Fibroblast of skin of left biceps (primary cell): ENCODE results near the gene NTN5.
"Not testable (repeated sequence)": the region's sequence is repeated elsewhere in the genome, so short reads cannot be mapped to it uniquely, and the experiment has no call there.

Experiments used
- DNase-seq, 2 experiments: peaks; one replicate each; pipeline ENCODE4 v3.0.0-alpha.2; 2013; ENCODE audit warnings: low read depth in 2 of 2

The NTN5 gene

DNA sequence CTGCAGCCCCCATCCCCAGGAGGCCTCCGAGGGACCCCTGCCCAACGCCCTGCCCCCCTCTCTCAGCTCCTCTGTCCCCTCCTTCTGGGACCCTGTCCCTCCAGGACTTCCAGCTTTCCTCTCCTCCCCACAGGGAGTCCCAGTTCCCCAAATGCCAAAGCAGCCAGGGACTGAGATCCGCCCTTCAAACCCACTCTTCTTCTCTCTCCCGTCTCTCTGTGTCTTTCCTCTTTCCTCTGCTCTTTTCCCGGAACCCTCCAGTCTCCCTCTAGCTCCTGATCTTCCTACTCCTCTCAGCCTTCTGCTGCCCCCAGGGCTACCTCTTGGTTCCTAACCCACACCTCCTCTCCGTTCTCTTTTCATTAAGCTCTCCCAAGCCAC lies 27.2 kb downstream of the NTN5 start:
- DNase-seq: no peak

DNA sequence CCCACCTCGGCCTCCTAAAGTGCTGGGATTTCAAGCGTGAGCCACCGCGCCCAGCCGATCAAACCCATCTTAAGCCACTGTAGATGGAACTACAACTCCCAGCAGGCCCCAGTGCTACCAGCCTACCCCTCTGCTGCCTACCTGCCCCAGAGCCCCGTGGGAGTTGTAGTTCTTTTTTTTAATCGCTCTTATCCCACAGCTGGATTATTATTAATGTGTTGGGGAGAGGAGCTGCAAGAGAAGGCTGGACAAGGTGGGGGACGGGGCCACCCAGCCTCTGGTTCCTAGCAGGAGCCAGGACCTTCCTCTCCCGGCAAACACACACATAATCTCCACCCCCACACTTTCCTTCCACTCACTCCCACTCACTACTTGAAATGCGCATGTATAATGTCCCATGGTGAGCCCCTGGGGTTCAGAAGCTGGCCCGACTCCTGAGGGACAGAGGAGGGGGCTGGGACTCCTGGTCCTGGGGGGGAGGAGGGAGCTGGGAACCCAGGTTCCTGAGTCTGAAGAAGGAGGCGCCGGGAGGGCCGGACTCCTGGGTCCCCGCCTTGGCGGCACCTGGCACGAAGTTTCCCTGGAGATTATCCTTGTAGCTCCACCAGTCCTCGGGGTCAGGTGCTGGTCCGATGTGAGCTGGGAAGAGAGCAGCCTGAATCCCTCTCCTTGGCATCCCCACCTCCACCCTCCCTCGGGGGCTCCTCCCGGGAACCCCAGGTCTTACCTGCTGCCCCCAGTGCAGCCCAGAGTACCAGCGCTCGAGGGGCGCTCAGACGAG lies 27.8 kb downstream of the NTN5 start:
- DNase-seq: no peak

- no peak for DNase-seq
These were observed 28.5 kb downstream of the NTN5 start for GRCh38 chr19:48644355-48644754.

GRCh38 chr19:48642862-48643261 lies 30.0 kb downstream of the NTN5 start:
- no peak for DNase-seq

GRCh38 chr19:48641850-48642249 lies 31.0 kb downstream of the NTN5 start:
- no peak for DNase-seq

DNA sequence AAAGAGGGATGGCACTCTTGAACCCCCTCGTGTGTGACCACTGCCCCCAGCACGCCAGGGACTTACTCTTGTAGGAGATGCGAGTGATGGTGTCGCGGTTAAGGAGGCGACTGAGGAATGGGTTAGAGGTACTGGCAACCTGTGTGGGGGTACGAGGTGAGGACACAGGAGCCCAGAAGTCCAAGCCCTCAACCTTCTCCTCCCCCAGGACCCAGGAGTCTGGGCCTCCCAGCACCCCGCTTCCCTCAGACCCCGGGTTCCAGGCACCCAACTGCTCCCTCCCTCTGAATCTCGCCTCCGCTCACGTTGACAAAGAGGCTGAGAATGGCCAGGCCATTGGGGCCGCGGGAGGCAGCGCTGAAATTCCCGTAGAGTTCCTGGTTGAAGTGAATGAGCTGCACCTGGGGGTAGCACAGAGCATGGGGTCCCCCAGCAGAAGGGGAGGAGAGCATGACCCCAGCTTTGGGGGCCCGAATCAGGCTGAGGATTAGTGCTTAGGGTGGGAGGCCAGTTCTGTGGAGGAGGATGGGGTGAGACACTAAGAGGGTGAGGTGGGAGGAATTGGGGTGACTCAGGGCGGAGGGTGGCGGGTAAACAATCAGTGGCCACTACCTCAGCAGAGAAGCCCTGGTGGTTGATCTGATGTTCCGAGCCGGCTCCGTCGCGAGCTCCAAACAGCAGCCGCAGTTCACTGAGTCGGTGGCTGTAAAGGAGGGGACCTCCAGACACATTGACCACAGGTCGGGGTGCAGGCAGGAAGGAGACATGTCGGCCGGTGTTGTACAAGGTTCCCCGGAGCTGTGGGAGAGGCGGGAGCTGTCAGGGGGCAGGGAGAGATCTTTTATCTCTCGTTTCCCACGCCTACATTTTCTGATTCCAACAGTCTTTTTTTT lies 33.1 kb downstream of the NTN5 start:
- DNase-seq: no peak

GRCh38 chr19:48638831-48639381 lies 33.9 kb downstream of the NTN5 start:
- no peak for DNase-seq

- DNase-seq: peak; percentile 90 to 91
These were observed 34.6 kb downstream of the NTN5 start for GRCh38 chr19:48637948-48638830.

DNA sequence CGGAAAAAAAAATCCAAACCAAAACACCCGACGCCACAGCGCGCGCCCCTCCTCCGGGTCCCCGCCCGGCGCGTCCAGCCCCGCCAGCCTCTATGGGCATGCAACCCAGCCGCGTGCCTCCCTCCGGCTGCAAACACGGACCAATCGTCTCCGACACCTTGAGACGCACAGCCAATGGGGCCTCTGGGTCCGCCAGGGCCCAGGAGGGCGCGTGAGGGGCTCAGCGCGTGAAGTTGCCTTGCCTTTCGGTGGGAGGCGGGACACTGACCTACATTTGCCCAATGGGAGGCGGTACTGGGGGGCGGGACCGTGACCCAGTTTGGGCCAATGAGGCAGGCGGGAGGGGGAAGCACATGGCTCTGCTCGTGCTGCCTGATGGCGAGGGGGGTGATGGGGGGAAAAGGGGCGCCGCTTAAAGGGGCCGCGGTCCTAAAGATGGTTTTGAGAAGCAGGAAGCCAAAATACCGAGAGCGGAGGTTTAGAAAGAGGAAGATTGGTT lies 35.3 kb downstream of the NTN5 start:
- peak; percentile 99 for DNase-seq

- no peak for DNase-seq
These were observed 35.9 kb downstream of the NTN5 start, which contains the start of gene DBP for GRCh38 chr19:48636859-48637448. Gene DBP (minus strand): TSS chr19:48637379. CDS start chr19:48636994, 385 bp downstream.

- no peak for DNase-seq
These were observed 36.6 kb downstream of the NTN5 start for GRCh38 chr19:48635966-48636858.

DNA sequence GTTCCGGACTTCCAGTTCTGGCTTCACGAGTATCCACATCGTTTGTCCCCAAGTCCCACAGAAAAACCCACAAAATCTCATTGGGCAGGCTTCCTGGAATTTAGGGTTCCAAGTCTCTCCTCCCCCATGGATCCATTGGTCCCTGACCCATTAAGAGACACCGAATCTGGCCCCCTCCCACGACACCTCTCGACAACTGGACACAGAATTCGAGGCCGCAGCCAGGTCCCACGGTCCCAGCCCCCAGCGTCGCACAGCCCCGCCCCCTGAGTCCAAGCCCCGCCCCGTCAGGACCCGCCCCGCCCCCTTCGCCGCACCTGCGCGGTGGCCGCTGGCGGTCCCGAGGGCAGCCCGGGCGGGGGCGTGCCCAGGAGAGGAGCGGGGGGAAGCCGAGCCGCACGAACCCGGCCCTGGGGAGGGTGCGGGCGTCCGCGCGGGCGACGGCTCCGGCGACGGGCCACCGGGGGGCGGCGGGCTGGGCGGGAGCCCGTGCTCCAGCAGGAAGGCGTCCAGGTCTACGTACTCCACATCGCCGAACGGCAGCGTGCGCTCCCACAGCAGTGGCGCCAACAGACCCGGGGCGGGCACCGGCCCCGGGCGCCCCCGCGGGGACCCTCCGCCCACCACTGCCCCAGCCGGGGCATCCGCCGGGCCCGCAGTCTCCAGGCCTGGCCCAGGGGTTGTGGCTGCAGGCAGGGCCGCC lies 37.4 kb downstream of the NTN5 start:
- DNase-seq: no peak

DNA sequence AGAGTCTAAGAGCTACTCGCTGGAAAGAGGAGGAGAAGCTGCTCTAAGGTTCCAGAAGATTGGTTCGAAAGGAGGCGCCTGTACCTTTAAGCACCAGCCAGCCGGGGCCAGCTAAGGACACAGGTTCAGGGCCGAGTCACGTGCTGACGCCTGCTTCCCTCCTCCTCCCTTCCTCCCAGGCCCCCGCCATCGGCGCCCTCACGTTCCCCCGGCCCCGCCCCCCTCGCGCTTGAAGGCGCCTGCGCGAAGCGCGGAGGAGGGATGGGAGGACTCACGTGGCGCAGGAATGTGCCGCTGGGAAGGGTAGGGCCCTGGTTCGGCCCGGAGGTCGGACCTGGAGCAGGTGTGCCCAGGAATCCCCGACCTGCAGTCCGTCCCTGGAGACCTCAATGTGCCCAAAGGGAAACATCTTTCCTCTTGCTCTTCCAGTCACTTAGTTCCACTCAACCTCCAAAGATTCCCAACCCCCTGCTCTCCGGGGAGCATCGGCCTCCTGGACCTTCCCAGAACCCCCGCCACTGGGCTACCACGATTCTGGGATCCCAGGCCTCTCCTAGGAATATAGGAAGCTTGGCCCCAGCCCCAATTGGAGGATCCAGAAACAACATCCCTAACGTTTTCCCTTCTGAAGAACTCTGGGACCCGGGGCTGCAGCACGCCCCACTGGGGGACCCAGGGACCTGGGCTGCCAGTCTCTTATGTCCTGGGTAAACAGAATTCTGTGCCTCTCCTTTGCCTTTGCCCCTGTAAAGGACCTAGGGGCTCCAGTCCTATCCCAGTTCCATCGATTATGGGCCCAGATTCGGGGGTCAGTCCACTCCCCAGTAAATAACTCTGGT lies 38.2 kb downstream of the NTN5 start:
- DNase-seq: peak; percentile 86 to 87

DNA sequence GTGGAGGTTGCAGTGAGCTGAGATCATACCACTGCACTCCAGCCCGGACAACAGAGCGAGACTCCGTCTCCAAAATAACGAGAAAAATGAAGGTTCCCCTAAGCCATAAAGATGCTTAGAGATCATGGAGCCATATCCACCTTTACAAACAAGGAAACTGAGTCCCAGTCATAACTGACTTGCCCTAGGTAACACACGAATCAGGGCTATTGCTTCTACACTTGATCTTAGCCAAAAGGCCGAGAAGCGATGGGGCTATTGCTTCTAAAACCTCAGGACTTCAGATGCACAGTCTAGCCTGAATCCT lies 38.8 kb downstream of the NTN5 start:
- no peak for DNase-seq

GRCh38 chr19:48633148-48634035 lies 39.4 kb downstream of the NTN5 start:
- no peak for DNase-seq

GRCh38 chr19:48632692-48633147 lies 40.1 kb downstream of the NTN5 start:
- DNase-seq: no peak

DNA sequence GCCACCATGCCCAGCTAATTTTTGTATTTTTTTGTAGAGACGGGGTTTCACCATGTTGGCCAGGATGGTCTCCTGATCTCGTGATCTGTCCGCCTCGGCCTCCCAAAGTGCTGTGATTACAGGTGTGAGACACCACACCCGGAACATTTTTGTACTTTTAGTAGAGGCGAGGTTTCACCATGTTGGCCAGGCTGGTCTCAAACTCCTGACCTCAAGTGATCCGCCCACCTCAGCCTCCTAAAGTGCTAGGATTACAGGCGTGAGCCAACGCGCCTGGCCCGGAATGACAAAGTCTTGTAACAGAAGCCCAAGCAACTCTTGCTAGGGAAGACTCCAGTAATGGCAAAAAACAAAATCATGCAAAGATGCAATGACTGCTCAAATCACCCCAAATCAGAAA lies 40.5 kb downstream of the NTN5 start:
- not testable (repeated sequence) for DNase-seq
